Measurements from ENCODE around the gene CCDC85B. TPM values are rescaled to one million over a fixed set of nuclear protein-coding genes. Genes with fewer than 3 reads are reported as not detected.

CCDC85B gene
- total and polyA plus RNA-seq, 4 donors = 20.7 to 63.4 (median 53.9) TPM

- H3K27me3 ChIP-seq (ENCODE audit: control insufficient read depth in 3 of 3, insufficient read depth in 3 of 3, low read length in 2 of 3) = no peaks in the 10 kb centered on the region
- TF ChIP-seq CTCF (IDR thresholded peaks at IDR 0.05; ENCODE audit: control extremely low read depth, extremely low read depth) = no peak
- no peak overlapping the region for H3K4me3 ChIP-seq
- H3K4me1 ChIP-seq (ENCODE audit: control insufficient read depth in 5 of 5, insufficient read depth in 5 of 5, low read length in 5 of 5) = peaks cover 9 to 44% (median 30%) of the 10 kb centered on the region in 5 donors
- peak overlapping the region; percentile 84 to 89 for H3K27ac ChIP-seq (ENCODE audit: low read depth in 1 of 2, low read length in 1 of 2)
- peaks cover 0 to 17% (median under 1%) of the 10 kb centered on the region in 4 donors for H3K36me3 ChIP-seq (ENCODE audit: control insufficient read depth in 4 of 4, insufficient read depth in 4 of 4, low read length in 4 of 4)
- ATAC-seq (ENCODE audit: insufficient read depth, low FRiP score) (peak; percentile 22), DNase-seq (no peak)
- no peak overlapping the region for H3K9ac ChIP-seq (ENCODE audit: insufficient read depth in 1 of 2, low read length in 2 of 2)
- no peaks in the 10 kb centered on the region for H3K9me3 ChIP-seq (ENCODE audit: control insufficient read depth in 4 of 4, insufficient read depth in 3 of 4, low read length in 3 of 4)
- WGBS, 2 donors = 29 to 34% methylated on average over 13 of the region's 13 CpGs
Measured at GRCh38 chr11:65915821-65916251, 25.4 kb downstream of the CCDC85B start.

- ATAC-seq (ENCODE audit: insufficient read depth, low FRiP score) (no peak), DNase-seq (no peak)
- Histone ChIP-seq H3K4me3 (no peak overlapping the region), H3K4me1 (ENCODE audit: control insufficient read depth in 5 of 5, insufficient read depth in 5 of 5, low read length in 5 of 5) (peaks cover 9 to 42% (median 26%) of the 10 kb centered on the region in 5 donors), H3K9ac (ENCODE audit: insufficient read depth in 1 of 2, low read length in 2 of 2) (no peak overlapping the region), H3K36me3 (ENCODE audit: control insufficient read depth in 4 of 4, insufficient read depth in 4 of 4, low read length in 4 of 4) (peaks cover 0 to 17% (median 1%) of the 10 kb centered on the region in 4 donors), H3K27ac (ENCODE audit: low read depth in 1 of 2, low read length in 1 of 2) (peak overlapping the region; percentile 84 to 89), H3K27me3 (ENCODE audit: control insufficient read depth in 3 of 3, insufficient read depth in 3 of 3, low read length in 2 of 3) (no peaks in the 10 kb centered on the region), H3K9me3 (ENCODE audit: control insufficient read depth in 4 of 4, insufficient read depth in 3 of 4, low read length in 3 of 4) (no peaks in the 10 kb centered on the region)
- 70 to 80% methylated on average over 7 of the region's 7 CpGs for WGBS, 2 donors
- no peak for TF ChIP-seq CTCF (IDR thresholded peaks at IDR 0.05; ENCODE audit: control extremely low read depth, extremely low read depth)
Measured at GRCh38 chr11:65916391-65916790, 25.9 kb downstream of the CCDC85B start.

- peak overlapping the region in 1 of 2 donors; percentile 89 for H3K27ac ChIP-seq (ENCODE audit: low read depth in 1 of 2, low read length in 1 of 2)
- H3K4me1 ChIP-seq (ENCODE audit: control insufficient read depth in 5 of 5, insufficient read depth in 5 of 5, low read length in 5 of 5) = peaks cover 9 to 41% (median 19%) of the 10 kb centered on the region in 5 donors
Measured at GRCh38 chr11:65917077-65917433, 26.6 kb downstream of the CCDC85B start.

More at GRCh38 chr11:65917077-65917433, 26.6 kb downstream of the CCDC85B start:
- no peak for DNase-seq
- no peak for ATAC-seq (ENCODE audit: insufficient read depth, low FRiP score)
- H3K9ac ChIP-seq (ENCODE audit: insufficient read depth in 1 of 2, low read length in 2 of 2) = no peak overlapping the region
- WGBS, 2 donors = 87 to 96% methylated on average over 3 of the region's 3 CpGs
- TF ChIP-seq CTCF (IDR thresholded peaks at IDR 0.05; ENCODE audit: control extremely low read depth, extremely low read depth) = no peak
- peaks cover 0 to 20% (median 4%) of the 10 kb centered on the region in 4 donors for H3K36me3 ChIP-seq (ENCODE audit: control insufficient read depth in 4 of 4, insufficient read depth in 4 of 4, low read length in 4 of 4)
- no peaks in the 10 kb centered on the region for H3K9me3 ChIP-seq (ENCODE audit: control insufficient read depth in 4 of 4, insufficient read depth in 3 of 4, low read length in 3 of 4)
- H3K27me3 ChIP-seq (ENCODE audit: control insufficient read depth in 3 of 3, insufficient read depth in 3 of 3, low read length in 2 of 3) = no peaks in the 10 kb centered on the region
- no peak overlapping the region for H3K4me3 ChIP-seq
